Measurements from ENCODE around the gene BRD3OS. TPM values are rescaled to one million over a fixed set of nuclear protein-coding genes. Genes with fewer than 3 reads are reported as not detected.

The BRD3OS gene
- total RNA-seq, 1 experiment from 2014 or later: 13.5 TPM

GRCh38 chr9:133989625-133990365 lies 35.5 kb upstream of the BRD3OS start:
- no peaks in the 10 kb centered on the region for H3K9me3 ChIP-seq (ENCODE audit: low read depth, low read length, poor library complexity, severe bottlenecking)
- no peak overlapping the region for H3K27ac ChIP-seq (ENCODE audit: low read depth, low read length, poor library complexity, severe bottlenecking)
- intact Hi-C loops (cut with micrococcal nuclease; ENCODE audit: unreplicated experiment): no loop called here
- H3K27me3 ChIP-seq (replicated peaks; ENCODE audit: insufficient read depth, low read depth, low read length, poor library complexity): no peaks in the 10 kb centered on the region
- peaks cover 16% of the 10 kb centered on the region for H3K4me1 ChIP-seq (ENCODE audit: insufficient read depth, low read length, poor library complexity, severe bottlenecking)
- no TSS peak for BruUV-seq (replicated peaks)
- DNase-seq (ENCODE audit: low spot score): no peak
- H3K36me3 ChIP-seq (ENCODE audit: insufficient read depth, low read length, poor library complexity, severe bottlenecking): no peaks in the 10 kb centered on the region
- ChIA-PET CTCF (no interaction called here), POLR2A (ENCODE audit: low non-redundant PET) (interaction anchor here (0.7 kb wide), 1 partner anchor 34 kb away, joined by 3 read pairs; no protein-coding TSS in a partner anchor)
- no peak overlapping the region for H3K4me3 ChIP-seq (ENCODE audit: low read depth, low read length, poor library complexity, severe bottlenecking)
- TF ChIP-seq EZH2 (IDR thresholded peaks at IDR 0.05; ENCODE audit: borderline replicate concordance, low read depth, low read length, poor library complexity, severe bottlenecking): no peak
- TF ChIP-seq CTCF (conservative IDR thresholded peaks at IDR 0.05; ENCODE audit: low read depth, low read length): no peak

- H3K27ac ChIP-seq (ENCODE audit: low read depth, low read length, poor library complexity, severe bottlenecking): no peak overlapping the region
- POLR2A ChIA-PET (ENCODE audit: low non-redundant PET): interaction anchor here (0.7 kb wide), 1 partner anchor 33 kb away, joined by 3 read pairs; no protein-coding TSS in a partner anchor
- no peaks in the 10 kb centered on the region for H3K9me3 ChIP-seq (ENCODE audit: low read depth, low read length, poor library complexity, severe bottlenecking)
- H3K36me3 ChIP-seq (ENCODE audit: insufficient read depth, low read length, poor library complexity, severe bottlenecking): no peaks in the 10 kb centered on the region
- TF ChIP-seq CTCF (conservative IDR thresholded peaks at IDR 0.05; ENCODE audit: low read depth, low read length) (no peak), EZH2 (IDR thresholded peaks at IDR 0.05; ENCODE audit: borderline replicate concordance, low read depth, low read length, poor library complexity, severe bottlenecking) (no peak)
- no peak for DNase-seq (ENCODE audit: low spot score)
- no TSS peak for BruUV-seq (replicated peaks)
- no peaks in the 10 kb centered on the region for H3K27me3 ChIP-seq (replicated peaks; ENCODE audit: insufficient read depth, low read depth, low read length, poor library complexity)
- H3K4me1 ChIP-seq (ENCODE audit: insufficient read depth, low read length, poor library complexity, severe bottlenecking): peaks cover 16% of the 10 kb centered on the region
- peak overlapping the region; percentile 92 for H3K4me3 ChIP-seq (ENCODE audit: low read depth, low read length, poor library complexity, severe bottlenecking)
- intact Hi-C loops (cut with micrococcal nuclease; ENCODE audit: unreplicated experiment): no loop called here
- CTCF ChIA-PET: interaction anchor here (0.6 kb wide), 1 partner anchor 201 kb away, joined by 19 read pairs; no protein-coding TSS in a partner anchor
Measured at GRCh38 chr9:133990366-133991213, 34.7 kb upstream of the BRD3OS start.

- ChIA-PET POLR2A (ENCODE audit: low non-redundant PET) (interaction anchor here (0.7 kb wide), 1 partner anchor 1750 kb away, joined by 8 read pairs; no protein-coding TSS in a partner anchor), CTCF (interaction anchor here (0.6 kb wide), 1 partner anchor 202 kb away, joined by 19 read pairs; no protein-coding TSS in a partner anchor)
- BruUV-seq (replicated peaks): no TSS peak
- intact Hi-C loops (cut with micrococcal nuclease; ENCODE audit: unreplicated experiment): no loop called here
- Histone ChIP-seq H3K27ac (ENCODE audit: low read depth, low read length, poor library complexity, severe bottlenecking) (no peak overlapping the region), H3K27me3 (replicated peaks; ENCODE audit: insufficient read depth, low read depth, low read length, poor library complexity) (no peaks in the 10 kb centered on the region), H3K4me1 (ENCODE audit: insufficient read depth, low read length, poor library complexity, severe bottlenecking) (peaks cover 16% of the 10 kb centered on the region), H3K36me3 (ENCODE audit: insufficient read depth, low read length, poor library complexity, severe bottlenecking) (no peaks in the 10 kb centered on the region), H3K4me3 (ENCODE audit: low read depth, low read length, poor library complexity, severe bottlenecking) (peak overlapping the region; percentile 92), H3K9me3 (ENCODE audit: low read depth, low read length, poor library complexity, severe bottlenecking) (no peaks in the 10 kb centered on the region)
- DNase-seq (ENCODE audit: low spot score): no peak
- TF ChIP-seq EZH2 (IDR thresholded peaks at IDR 0.05; ENCODE audit: borderline replicate concordance, low read depth, low read length, poor library complexity, severe bottlenecking): no peak
- TF ChIP-seq CTCF (conservative IDR thresholded peaks at IDR 0.05; ENCODE audit: low read depth, low read length): no peak
Measured at GRCh38 chr9:133991214-133991921, 33.9 kb upstream of the BRD3OS start.
